ENCODE data around the gene CAPZB. TPM values are rescaled to one million over a fixed set of nuclear protein-coding genes. Genes with fewer than 3 reads are reported as not detected.
A peak's percentile ranks its signal among the peaks of the same experiment; 100 is the strongest.

CAPZB gene
- total RNA-seq, 1 experiment from 2014 or later, result 345 TPM

DNA sequence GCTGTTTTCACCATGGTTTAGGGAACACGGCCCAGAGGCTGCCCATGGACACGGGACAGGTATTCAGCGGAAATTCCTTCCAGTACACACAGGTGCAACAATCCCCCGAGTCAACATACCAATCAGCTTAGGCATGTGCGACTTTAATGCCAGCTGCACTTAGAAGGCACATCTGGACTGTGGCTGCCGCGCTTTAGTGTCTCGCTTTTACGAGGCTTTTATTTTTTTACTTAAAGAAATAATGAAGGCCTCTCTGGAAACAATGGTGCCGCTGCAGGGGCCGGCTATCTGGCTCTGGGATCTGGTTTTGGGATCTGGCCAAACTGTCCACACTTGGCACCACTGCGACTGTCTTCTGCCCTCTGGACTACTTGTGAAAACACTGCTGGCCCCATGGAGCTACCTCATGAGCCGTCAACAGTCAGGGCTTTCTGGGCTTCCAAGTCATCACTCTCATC, 117.7 kb downstream of the CAPZB start:
- peak; percentile 35 for DNase-seq (ENCODE audit: low spot score)
- in situ Hi-C loops (cut with HindIII; ENCODE audit: low sequenced_read_pairs), result no loop called here

DNA sequence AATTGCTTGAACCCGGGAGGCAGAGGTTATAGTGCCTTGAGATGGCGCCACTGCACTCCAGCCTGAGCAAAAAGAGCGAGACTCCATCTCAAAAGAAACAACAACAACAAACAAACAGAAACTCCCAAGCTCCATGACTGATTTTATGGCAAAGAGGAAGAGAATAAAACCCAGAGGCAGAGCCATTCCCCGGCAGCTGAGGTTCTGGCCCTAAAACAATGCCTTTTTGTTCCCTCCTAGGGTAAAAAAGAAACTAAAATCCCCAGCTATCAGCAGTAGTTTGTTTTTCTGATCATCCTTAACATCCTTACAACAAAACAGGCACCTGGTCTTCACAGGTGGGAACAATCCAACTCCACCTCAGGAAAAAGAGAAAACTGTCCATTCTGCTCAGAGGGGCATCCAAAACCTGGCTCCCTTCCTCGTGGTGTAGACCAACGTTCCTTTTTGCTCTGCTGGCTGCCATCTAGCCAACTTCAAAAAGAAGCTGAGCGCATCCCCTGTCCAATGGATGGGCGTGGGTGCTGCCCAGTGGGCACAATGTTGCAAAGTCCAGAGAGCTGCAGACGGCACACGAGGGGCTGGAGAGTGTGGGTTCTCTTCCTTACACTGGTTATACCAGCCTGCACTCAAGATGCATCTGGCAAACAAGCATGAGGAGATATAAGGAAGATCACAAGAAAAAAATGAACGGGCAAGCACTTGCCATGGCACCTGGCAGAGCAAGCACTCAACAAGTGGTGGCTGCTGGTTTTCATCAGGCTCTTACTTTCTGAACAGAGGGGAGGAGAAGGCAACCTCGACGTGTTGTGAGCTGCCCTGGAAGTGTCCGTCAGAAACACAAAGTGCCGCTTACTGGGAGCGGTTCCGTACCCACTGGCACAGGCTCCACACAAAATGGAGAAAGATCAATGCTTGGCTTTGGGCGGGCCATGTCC, 118.5 kb downstream of the CAPZB start:
- no peak for DNase-seq (ENCODE audit: low spot score)
- in situ Hi-C loops (cut with HindIII; ENCODE audit: low sequenced_read_pairs), result no loop called here

DNA sequence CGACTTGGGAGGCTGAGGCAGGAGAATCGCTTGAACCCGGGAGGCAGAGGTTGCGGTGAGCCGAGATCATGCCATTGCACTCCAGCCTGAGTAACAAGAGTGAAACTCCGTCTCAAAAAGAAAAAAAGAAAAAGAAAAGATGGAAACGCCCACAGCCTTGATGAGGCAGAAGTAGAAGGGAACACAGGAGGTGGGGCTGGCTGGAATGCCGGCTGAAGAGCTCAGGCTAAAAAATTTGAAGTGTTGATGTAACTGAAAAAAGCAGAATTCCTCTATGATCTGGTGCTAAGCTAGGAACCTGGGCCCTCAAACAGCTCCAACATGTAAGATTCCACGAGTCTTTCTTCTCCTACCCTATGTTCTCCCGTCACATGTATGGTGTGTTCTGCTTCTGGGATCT, 119.6 kb downstream of the CAPZB start:
- in situ Hi-C loops (cut with HindIII; ENCODE audit: low sequenced_read_pairs), result no loop called here

GRCh38 chr1:19363536-19364152, 121.7 kb downstream of the CAPZB start:
- in situ Hi-C loops (cut with HindIII; ENCODE audit: low sequenced_read_pairs), result no loop called here
- peak; percentile 95 for DNase-seq (ENCODE audit: low spot score)

More for the DNA sequence above, 119.6 kb downstream of the CAPZB start:
- DNase-seq (ENCODE audit: low spot score), result no peak

GRCh38 chr1:19361611-19362147, 123.7 kb downstream of the CAPZB start:
- DNase-seq (ENCODE audit: low spot score), result no peak
- in situ Hi-C loops (cut with HindIII; ENCODE audit: low sequenced_read_pairs), result no loop called here

- in situ Hi-C loops (cut with HindIII; ENCODE audit: low sequenced_read_pairs), result no loop called here
Observed at GRCh38 chr1:19360843-19361610, 124.3 kb downstream of the CAPZB start.

DNA sequence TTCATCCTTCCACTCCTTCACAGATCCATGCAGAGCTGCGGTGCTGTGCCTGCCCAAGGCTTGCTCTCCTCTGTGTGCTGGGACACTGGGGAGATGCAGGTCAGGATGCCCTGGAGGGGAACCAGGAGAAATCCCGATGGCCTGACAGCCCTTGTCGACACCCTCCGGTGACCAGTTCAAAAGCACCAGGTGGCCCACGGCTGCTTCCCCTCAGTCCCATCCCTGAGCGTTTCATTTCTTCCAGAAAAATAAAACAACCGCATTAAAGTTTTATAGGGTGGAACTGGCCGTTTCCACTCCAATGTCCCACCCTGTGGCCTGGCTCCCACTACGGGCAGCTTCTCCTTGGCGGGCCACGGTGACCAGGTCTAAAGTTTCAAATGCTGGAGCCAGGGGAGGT, 124.9 kb downstream of the CAPZB start:
- in situ Hi-C loops (cut with HindIII; ENCODE audit: low sequenced_read_pairs), result no loop called here
- DNase-seq (ENCODE audit: low spot score), result no peak

More at GRCh38 chr1:19360843-19361610, 124.3 kb downstream of the CAPZB start:
- DNase-seq (ENCODE audit: low spot score), result no peak

GRCh38 chr1:19360016-19360415, 125.3 kb downstream of the CAPZB start:
- peak; percentile 77 for DNase-seq (ENCODE audit: low spot score)
- in situ Hi-C loops (cut with HindIII; ENCODE audit: low sequenced_read_pairs), result no loop called here

GRCh38 chr1:19359357-19359756, 126.0 kb downstream of the CAPZB start:
- in situ Hi-C loops (cut with HindIII; ENCODE audit: low sequenced_read_pairs), result no loop called here

GRCh38 chr1:19358710-19359109, 126.6 kb downstream of the CAPZB start:
- no peak for DNase-seq (ENCODE audit: low spot score)
- in situ Hi-C loops (cut with HindIII; ENCODE audit: low sequenced_read_pairs), result no loop called here

More at GRCh38 chr1:19359357-19359756, 126.0 kb downstream of the CAPZB start:
- DNase-seq (ENCODE audit: low spot score), result no peak

- in situ Hi-C loops (cut with HindIII; ENCODE audit: low sequenced_read_pairs), result no loop called here
- DNase-seq (ENCODE audit: low spot score), result no peak
Observed at GRCh38 chr1:19357299-19357986, 127.9 kb downstream of the CAPZB start.

- in situ Hi-C loops (cut with HindIII; ENCODE audit: low sequenced_read_pairs), result no loop called here
- no peak for DNase-seq (ENCODE audit: low spot score)
Observed at GRCh38 chr1:19356266-19356665, 129.1 kb downstream of the CAPZB start.

DNA sequence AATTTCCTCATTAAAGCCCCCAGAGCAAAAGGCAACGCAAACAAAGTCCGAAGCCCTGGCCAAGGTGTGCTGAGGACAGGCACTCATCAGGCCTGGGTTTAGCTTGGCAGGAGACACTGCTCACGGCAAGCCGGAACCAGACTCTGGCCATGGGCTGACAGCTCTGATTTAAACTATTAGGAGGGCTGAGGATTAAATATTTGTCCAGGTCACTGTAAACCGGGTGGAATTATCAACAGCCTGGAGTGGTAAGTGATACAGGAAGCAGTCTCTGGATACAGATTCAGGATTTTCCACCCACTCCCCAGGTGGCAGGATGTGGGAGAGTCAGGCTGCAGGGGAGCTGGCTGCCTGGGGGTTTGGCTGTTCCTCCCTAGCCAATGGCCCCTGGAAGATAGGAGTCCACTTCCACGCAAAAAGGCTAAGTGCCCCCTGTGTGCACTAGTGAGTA, 130.8 kb downstream of the CAPZB start:
- DNase-seq (ENCODE audit: low spot score), result no peak
- in situ Hi-C loops (cut with HindIII; ENCODE audit: low sequenced_read_pairs), result no loop called here

DNA sequence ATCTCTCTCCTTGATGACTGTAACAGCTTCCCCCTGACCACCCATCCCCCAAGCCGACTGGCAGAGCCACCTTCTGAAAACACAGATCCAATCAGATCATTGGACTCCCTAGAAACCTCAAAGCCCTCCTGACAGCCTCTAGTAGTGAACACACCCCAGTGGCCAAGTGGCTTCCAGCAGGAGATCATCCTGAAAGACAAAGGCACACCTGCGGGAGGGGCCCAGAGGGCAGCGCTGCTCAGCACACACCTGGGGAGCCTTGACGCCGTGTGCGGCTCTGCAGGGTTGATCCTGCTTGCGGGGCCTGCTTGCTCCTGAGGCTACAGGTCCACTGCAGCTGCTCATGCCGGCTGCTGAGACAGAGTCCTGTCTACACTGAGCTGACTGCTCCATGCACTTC, 131.7 kb downstream of the CAPZB start:
- in situ Hi-C loops (cut with HindIII; ENCODE audit: low sequenced_read_pairs), result no loop called here
- no peak for DNase-seq (ENCODE audit: low spot score)

DNA sequence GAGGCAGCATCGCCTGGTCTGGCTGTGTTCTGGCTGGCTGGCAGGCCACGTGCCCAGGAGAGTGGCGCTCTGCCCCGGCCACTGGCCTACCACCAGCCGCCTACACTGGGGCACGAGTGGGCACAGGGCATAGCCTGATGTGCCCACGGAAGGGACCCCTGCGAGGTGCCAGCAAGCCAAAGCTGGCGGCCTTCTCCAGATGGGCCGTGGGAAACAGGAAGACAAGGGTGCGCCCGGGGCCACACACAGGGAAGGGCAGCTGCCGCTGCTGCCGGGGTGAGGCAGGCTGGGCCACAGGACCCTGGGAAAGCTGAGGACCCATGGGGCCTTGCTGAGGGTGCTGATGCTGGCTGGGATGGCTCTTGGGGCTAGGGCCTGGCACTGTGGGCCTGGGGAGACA, 132.5 kb downstream of the CAPZB start:
- in situ Hi-C loops (cut with HindIII; ENCODE audit: low sequenced_read_pairs), result no loop called here
- DNase-seq (ENCODE audit: low spot score), result no peak

DNA sequence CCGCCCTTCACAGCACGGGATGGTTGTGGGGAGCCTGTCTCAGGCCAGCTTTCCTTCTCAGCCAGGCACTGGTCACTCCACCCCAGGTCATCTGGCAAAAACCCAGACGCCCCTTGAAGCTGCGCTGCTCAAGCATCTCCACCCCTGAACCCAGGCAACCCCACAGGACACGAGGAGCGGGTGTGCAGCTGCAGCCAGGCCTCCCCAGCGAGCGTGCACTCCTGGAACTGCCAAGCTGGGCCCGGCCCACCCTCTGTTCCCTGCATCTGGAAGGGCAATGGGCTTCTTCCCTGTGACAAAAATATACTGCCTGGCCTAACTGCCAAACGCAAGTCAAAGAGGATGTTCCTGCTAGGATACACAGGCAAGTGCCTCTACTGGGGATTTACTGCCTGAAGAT, 133.5 kb downstream of the CAPZB start:
- DNase-seq (ENCODE audit: low spot score), result no peak
- in situ Hi-C loops (cut with HindIII; ENCODE audit: low sequenced_read_pairs), result no loop called here

DNA sequence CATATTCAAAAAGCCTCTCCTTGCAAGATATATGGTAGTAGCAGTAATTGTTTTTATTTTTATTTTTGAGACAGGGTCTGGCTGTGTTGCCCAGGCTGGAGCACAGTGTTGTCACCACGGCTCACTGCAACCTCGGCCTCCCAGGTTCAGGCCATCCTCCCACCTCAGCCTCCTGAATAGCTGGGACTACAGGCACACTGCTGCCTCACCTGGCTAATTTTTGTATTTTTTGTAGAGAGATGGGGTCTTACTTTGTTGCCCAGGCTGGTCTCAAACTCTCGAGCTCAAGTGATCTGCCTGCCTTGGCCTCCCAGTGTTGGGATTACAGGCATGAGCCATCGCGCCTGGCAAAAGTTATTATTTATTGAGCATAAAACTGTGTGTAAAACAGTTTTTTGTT, 134.8 kb downstream of the CAPZB start:
- in situ Hi-C loops (cut with HindIII; ENCODE audit: low sequenced_read_pairs), result no loop called here
- no peak for DNase-seq (ENCODE audit: low spot score)

DNA sequence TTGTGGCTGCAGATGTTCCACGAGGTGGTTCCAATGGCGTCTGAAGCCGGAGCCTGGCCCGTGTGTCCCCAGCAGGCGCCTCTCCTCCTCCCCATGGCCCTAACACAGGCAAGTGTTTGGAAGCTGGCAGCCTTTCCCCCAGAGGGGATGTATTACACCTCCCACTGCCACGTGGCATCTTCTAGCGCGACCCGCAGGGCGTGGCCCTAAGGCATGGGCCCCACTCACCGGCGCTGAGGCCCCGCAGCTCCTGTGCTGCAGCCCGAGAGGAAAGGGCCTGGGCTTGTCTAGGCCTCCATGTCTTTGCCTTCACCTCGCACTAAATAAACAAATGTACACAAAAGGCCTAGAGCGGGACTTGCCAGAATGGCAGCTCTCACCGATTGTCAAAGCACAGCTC, 135.3 kb downstream of the CAPZB start:
- in situ Hi-C loops (cut with HindIII; ENCODE audit: low sequenced_read_pairs), result loop anchor here (25.0 kb wide), 1 partner anchor 287 kb away; the partner anchor contains the start of gene NBL1
- no peak for DNase-seq (ENCODE audit: low spot score)

Data from G401 (cell line).